ENCODE measurements around the gene RBM39.

- TF ChIP-seq CTCF (IDR thresholded peaks at IDR 0.05) (no peak), POLR2A (IDR thresholded peaks at IDR 0.05) (no peak)
Observed at GRCh38 chr20:35710884-35711587, 31.0 kb downstream of the RBM39 start.
